Endodermal cell (in vitro differentiated cells): Measurements from ENCODE around the gene NR1D2. TPM values are rescaled to one million over a fixed set of nuclear protein-coding genes. Genes with fewer than 3 reads are reported as not detected.

Experiments
- DNase-seq: peaks from one replicate; pipeline ENCODE4 v3.0.0-alpha.2; 2017
- H3K27ac ChIP-seq: 2 replicates; pipeline ENCODE4 v1.5.1; 2013; ENCODE audit warnings: mild to moderate bottlenecking, low read depth, low read length, moderate library complexity
- H3K27me3 ChIP-seq: 2 replicates; pipeline ENCODE4 v1.6.1; 2013; ENCODE audit warnings: mild to moderate bottlenecking, low read length, moderate library complexity; ENCODE audit not compliant: insufficient read depth, control insufficient read depth, poor library complexity, severe bottlenecking
- H3K36me3 ChIP-seq: 2 replicates; pipeline ENCODE4 v1.7.0; 2013; ENCODE audit warnings: mild to moderate bottlenecking, low read length, moderate library complexity; ENCODE audit not compliant: control insufficient read depth, insufficient read depth
- H3K4me1 ChIP-seq: one replicate; pipeline ENCODE4 v1.7.0; 2013; ENCODE audit warnings: low read length; ENCODE audit not compliant: control insufficient read depth, insufficient read depth
- H3K4me3 ChIP-seq: 2 replicates; pipeline ENCODE4 v1.5.1; 2013; ENCODE audit warnings: mild to moderate bottlenecking, low read length, moderate library complexity
- H3K9ac ChIP-seq: 2 replicates; pipeline ENCODE4 v1.6.1; 2013; ENCODE audit warnings: mild to moderate bottlenecking, low read length, moderate library complexity; ENCODE audit not compliant: poor library complexity, severe bottlenecking; ENCODE audit errors: extremely low read depth
- H3K9me3 ChIP-seq: 2 replicates; pipeline ENCODE4 v1.6.1; 2013; ENCODE audit warnings: mild to moderate bottlenecking, low read length, moderate library complexity; ENCODE audit not compliant: control insufficient read depth
- H3K27ac Mint-ChIP-seq: 2 replicates; pipeline ENCODE4 v1.8.0; 2020; ENCODE audit warnings: mixed read lengths
- H3K27me3 Mint-ChIP-seq: 2 replicates; pipeline ENCODE4 v1.8.0; 2021; ENCODE audit warnings: mild to moderate bottlenecking, mixed read lengths; ENCODE audit not compliant: insufficient read depth
- H3K36me3 Mint-ChIP-seq: 2 replicates; pipeline ENCODE4 v1.8.0; 2020; ENCODE audit warnings: low read depth, mixed read lengths
- H3K4me1 Mint-ChIP-seq: 2 replicates; pipeline ENCODE4 v1.8.0; 2020; ENCODE audit warnings: mixed read lengths
- H3K4me3 Mint-ChIP-seq: 2 replicates; pipeline ENCODE4 v1.8.0; 2020; ENCODE audit warnings: mild to moderate bottlenecking, moderate library complexity, mixed read lengths
- H3K9me3 Mint-ChIP-seq: 2 replicates; pipeline ENCODE4 v1.8.0; 2020; ENCODE audit warnings: mild to moderate bottlenecking, mixed read lengths
- CTCF ChIP-seq: fragments of 200-600 bp; sonication (generic); conservative IDR thresholded peaks from 2 replicates; pipeline ENCODE4 v1.5.0; 2021; ENCODE audit warnings: antibody characterized with exemption, mild to moderate bottlenecking
- WGBS, 2 experiments: methylation state at CpG; one replicate each; pipeline versions ENCODE4 v1.1.5 to v1.1.7; 2013; ENCODE audit warnings: missing lambda C conversion rate in 2 of 2, mixed read lengths in 1 of 2; ENCODE audit not compliant: insufficient coverage in 1 of 2, insufficient read length in 1 of 2; 5-methylcytosine and 5-hydroxymethylcytosine counted together
- long read RNA-seq, 4 experiments: library from polyadenylated mRNA in 2 of 4; library from RNA in 1 of 4; library from capped mRNA in 1 of 4; stranded (forward) in 3 of 4; unstranded in 1 of 4; transcript quantifications; one replicate each; pipeline ENCODE4 v2.0.0, GENCODE V29; 2020 to 2021; ENCODE audit warnings: inconsistent platforms in 1 of 4
- polyA plus RNA-seq, 2 experiments: library from polyadenylated mRNA; stranded (reverse); fragments of 50-300 nt; gene quantifications; one replicate each; pipeline ENCODE4 v1.2.3, GENCODE V29; 2013
- total RNA-seq, 2 donors: library from RNA; stranded (reverse); fragmentation: NEBNext Ultra II Directional in 1 of 2; extraction: Animal tissue kit (Norgen Biotek cat#: 25700) in 1 of 2; gene quantifications; 2 replicates in 1 of 2; 3 replicates in 1 of 2; pipeline ENCODE4 v1.2.1, GENCODE V29; 2021

The NR1D2 gene
- total RNA-seq, result 10 to 100 TPM; 22.7 to 30.5 TPM
- 20.6 TPM for polyA plus RNA-seq (2013, experiment 1 of 2)
- 21.0 TPM for polyA plus RNA-seq (2013, experiment 2 of 2)
- long read RNA-seq, experiment 1, full-length matches to known transcripts, result 5 of 19 reads
- long read RNA-seq, experiment 1, partial matches to known transcripts, result 2 of 19 reads
- long read RNA-seq, experiment 1, other reads (novel, unspliced or antisense), result 12 of 19 reads
- long read RNA-seq, experiment 2, full-length matches to known transcripts, result 20 of 38 reads
- long read RNA-seq, experiment 2, partial matches to known transcripts, result 13 of 38 reads
- long read RNA-seq, experiment 2, other reads (novel, unspliced or antisense), result 5 of 38 reads
- long read RNA-seq, experiment 3, partial matches to known transcripts, result 4 of 6 reads
- long read RNA-seq, experiment 3, other reads (novel, unspliced or antisense), result 2 of 6 reads
- long read RNA-seq, experiment 4, partial matches to known transcripts, result 1 of 3 reads
- long read RNA-seq, experiment 4, other reads (novel, unspliced or antisense), result 2 of 3 reads

DNA sequence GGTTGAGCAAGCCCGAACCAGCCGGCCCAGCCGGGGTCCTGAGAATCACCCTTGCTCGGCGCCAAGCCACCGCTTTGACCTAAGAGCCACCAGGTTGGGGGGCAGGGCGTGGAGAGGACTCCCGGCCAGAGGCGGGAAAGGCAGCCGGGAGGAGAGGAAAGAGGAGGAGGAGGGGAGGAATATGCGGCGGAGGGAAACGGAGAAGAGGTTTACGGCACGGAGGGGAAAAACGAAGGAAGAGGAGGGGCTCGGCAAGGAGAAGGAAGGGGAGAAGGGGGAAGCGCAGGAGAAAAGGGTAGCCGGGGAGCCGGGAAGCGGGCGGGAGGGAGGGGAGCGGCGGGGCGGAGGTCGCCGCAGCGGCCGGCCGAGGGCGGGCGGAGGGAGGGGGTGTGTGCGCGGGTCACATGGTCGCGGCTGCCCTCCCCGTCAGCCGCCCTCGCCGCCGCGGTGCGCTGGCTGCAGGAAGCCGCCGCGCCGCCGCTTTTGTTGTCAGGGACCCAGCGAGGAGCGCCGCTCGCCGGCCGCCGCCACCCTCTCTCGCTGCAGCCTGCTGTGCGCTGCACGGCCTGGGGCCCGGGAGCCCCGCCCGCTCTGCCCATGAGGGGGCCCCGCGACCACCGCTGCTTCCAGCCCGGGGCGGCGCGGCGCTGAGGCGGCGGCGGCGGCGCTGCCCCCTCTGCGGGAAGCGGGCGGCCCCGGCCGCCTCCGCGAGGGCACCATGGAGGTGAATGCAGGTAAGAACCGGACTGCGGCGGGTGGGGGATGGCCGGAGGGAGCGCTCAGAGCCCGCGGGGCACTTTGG lies at the start of gene NR1D2:
Gene NR1D2, plus strand, starts transcription at position 426 of the 802 bp plus-strand sequence. Its CDS starts 293 bp downstream, at position 719.
- 0 to 2% methylated on average over 9 to 87 of the region's 88 CpGs for WGBS, 2 experiments
- no peaks in the 10 kb centered on the region for H3K9me3 ChIP-seq
- no peaks in the 10 kb centered on the region for H3K36me3 ChIP-seq
- DNase-seq, result peak; percentile 92
- no peak for TF ChIP-seq CTCF
- Mint-ChIP-seq H3K4me1 (peaks cover 31% of the 10 kb centered on the region), H3K9me3 (no peaks in the 10 kb centered on the region), H3K27me3 (peaks cover 14% of the 10 kb centered on the region), H3K4me3 (peak within 1 kb of the TSS; percentile 78), H3K27ac (peak within 1 kb of the TSS; percentile 100), H3K36me3 (no peaks in the 10 kb centered on the region)
- H3K27ac ChIP-seq, result peak within 1 kb of the TSS; percentile 96
- H3K4me3 ChIP-seq, result peak within 1 kb of the TSS; percentile 89
- H3K27me3 ChIP-seq, result no peaks in the 10 kb centered on the region
- peaks cover 14% of the 10 kb centered on the region for H3K4me1 ChIP-seq
- H3K9ac ChIP-seq, result peak within 1 kb of the TSS; percentile 87

DNA sequence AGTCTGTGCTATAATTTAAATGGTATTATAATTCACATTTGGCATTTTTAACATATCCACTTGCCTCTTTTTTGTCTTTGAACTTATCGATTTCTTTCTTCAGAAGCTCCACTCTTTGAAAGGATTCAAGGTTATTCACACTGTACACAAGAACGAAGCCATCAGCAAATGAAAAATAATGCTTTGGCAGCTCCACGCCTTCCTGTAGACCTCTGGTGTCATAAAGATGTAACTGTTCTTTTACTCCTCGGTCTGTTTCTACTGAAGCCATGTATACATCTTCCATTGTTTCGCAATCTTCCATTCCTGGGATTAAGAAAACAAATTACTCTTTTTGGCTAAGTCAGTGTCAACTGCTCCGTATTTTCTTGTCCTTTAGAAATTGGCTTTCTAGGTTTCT lies 44.3 kb upstream of the NR1D2 start:
- H3K27me3 ChIP-seq, result no peaks in the 10 kb centered on the region
- Mint-ChIP-seq H3K9me3 (peaks cover 44% of the 10 kb centered on the region), H3K27me3 (no peaks in the 10 kb centered on the region), H3K27ac (no peak overlapping the region), H3K4me3 (no peak overlapping the region), H3K4me1 (no peaks in the 10 kb centered on the region), H3K36me3 (peaks cover 84% of the 10 kb centered on the region)
- no peak for TF ChIP-seq CTCF
- H3K9ac ChIP-seq, result no peak overlapping the region
- H3K9me3 ChIP-seq, result peaks cover 81% of the 10 kb centered on the region
- H3K27ac ChIP-seq, result no peak overlapping the region
- no peak overlapping the region for H3K4me3 ChIP-seq
- no peak for DNase-seq
- peaks cover 72% of the 10 kb centered on the region for H3K36me3 ChIP-seq
- 97% methylated on average over 6 of the region's 6 CpGs for WGBS, 2 experiments
- no peaks in the 10 kb centered on the region for H3K4me1 ChIP-seq

- H3K27ac Mint-ChIP-seq, result no peak overlapping the region
- H3K4me1 Mint-ChIP-seq, result no peaks in the 10 kb centered on the region
- no peaks in the 10 kb centered on the region for H3K27me3 ChIP-seq
- no peak for TF ChIP-seq CTCF
- no peak for DNase-seq
- H3K9ac ChIP-seq, result no peak overlapping the region
- H3K4me3 Mint-ChIP-seq, result no peak overlapping the region
- no peaks in the 10 kb centered on the region for H3K27me3 Mint-ChIP-seq
- peaks cover 45% of the 10 kb centered on the region for H3K9me3 ChIP-seq
- H3K36me3 ChIP-seq, result peaks cover 64% of the 10 kb centered on the region
- H3K4me3 ChIP-seq, result no peak overlapping the region
- no peak overlapping the region for H3K27ac ChIP-seq
- H3K9me3 Mint-ChIP-seq, result peaks cover 12% of the 10 kb centered on the region
- peaks cover 67% of the 10 kb centered on the region for H3K36me3 Mint-ChIP-seq
- H3K4me1 ChIP-seq, result no peaks in the 10 kb centered on the region
These were observed 40.5 kb upstream of the NR1D2 start for GRCh38 chr3:23904545-23904944.
